Activated naive CD4-positive, alpha-beta T cell treated with anti-CD3 and anti-CD28 coated beads, Interleukin-2, amount 50 U/mL, for 16 hours (primary cell): ENCODE measurements around the gene ADARB1.
A peak's percentile ranks its signal among the peaks of the same experiment; 100 is the strongest.

Source experiments
- DNase-seq: peaks from one replicate; pipeline ENCODE4 v3.0.0-alpha.2; 2020

The ADARB1 gene

GRCh38 chr21:45097827-45098387 is 23.5 kb downstream of the ADARB1 start:
- no peak for DNase-seq

GRCh38 chr21:45098867-45099266 is 24.5 kb downstream of the ADARB1 start:
- no peak for DNase-seq

DNA sequence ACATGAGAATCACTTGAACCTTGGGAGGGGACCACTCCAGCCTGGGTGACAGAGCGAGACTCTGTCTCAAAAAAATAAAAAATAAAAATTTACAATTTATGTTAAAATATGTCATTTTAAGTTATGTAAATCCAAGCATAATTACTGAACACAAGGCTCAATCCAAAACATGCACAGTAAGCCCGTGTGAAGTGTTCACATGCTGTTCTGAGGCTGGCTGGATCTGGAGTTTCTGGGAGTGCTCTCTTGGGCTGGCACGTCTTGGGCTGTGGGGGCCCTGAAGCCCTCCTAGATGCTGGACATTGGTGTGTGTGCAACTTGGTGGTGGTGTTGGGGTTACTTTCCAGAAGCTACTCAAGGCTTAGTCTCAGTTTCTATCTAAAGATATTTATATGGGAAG is 25.2 kb downstream of the ADARB1 start:
- DNase-seq: no peak

- DNase-seq: no peak
Measured at GRCh38 chr21:45100866-45101265, 26.5 kb downstream of the ADARB1 start.

- no peak for DNase-seq
Measured at GRCh38 chr21:45102391-45102932, 28.1 kb downstream of the ADARB1 start.

GRCh38 chr21:45103971-45104520 is 29.7 kb downstream of the ADARB1 start:
- DNase-seq: no peak

DNA sequence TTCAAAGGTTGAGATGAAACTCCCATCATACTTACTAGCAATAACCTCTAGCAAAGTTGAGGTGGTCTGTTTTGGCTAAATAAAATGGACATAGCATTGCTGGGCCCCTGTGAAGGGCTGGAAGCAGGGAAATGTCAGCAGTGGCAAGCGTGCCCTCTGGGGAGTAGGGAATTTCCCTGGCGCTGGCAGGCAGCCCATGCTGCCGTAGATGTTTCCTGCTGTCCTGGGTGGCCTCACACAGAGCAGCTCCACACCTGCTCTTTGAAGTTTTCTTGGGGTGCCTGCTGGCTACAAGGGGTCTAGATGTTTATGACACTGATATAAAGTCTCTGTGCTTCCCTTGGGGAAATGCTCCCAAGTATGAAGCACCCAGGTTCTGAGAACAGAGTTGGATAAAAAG is 30.2 kb downstream of the ADARB1 start:
- DNase-seq: no peak

DNA sequence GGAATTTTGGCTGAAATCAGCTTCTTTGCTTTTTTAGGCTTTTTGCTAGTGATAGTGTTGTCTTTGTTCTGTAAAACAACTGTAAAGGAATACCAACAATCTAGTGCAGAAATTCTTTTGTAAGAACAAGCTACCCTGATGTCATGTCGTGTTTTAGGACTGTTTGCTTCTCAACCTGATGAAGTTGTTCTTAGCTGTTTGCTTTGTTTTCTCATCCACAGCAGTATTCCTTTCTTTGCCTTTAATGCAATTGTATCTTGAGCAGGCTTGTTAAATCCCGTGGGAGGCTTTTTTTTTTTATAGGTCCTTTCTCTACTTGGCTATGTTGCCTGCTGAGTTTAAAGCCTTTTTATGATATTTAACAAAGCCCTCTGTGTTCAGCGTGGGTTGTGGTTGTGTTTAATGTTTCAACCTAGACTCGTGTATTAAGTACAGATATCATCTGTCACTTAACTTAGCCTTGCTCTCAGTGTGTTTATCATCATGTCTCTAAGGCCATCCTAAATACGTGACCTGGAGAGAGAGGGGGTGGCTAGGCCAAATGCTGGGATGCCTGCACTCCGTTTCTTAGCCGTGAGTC is 31.6 kb downstream of the ADARB1 start:
- no peak for DNase-seq

DNA sequence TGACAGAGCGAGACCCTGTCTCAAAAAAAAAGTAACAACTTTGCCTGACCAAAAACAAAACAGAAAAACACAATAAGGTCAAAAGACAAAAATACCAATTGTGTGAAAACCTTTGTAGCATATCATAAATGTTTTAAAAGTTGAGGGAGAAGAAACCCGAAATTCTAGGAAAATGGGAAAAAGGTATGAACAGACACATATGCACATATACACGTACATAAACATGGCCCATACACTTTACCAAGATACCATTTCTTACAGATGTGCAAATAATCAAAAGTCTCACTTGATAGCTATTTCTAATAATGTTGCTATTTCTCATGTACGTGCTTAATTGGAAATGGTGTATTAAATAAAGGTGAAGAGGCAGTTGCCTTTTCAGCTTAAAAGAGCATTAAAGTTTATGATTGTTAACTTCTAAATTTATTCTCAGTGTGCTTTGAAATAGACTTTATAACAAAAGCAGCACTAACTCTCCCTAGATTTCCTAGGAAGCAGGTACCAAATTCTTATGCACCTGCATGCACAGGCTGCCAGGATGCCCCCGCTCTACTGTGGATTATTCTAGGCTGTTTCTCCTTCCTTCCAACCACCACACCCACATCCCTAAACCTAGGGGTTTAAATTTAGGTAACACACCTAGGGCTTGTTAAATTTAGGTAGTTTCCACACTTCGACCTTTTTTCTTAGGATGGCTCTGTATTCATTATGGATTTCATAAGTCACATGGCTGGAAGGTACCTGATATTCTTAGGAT is 33.8 kb downstream of the ADARB1 start:
- DNase-seq: no peak

- no peak for DNase-seq
Measured at GRCh38 chr21:45108808-45109781, 34.7 kb downstream of the ADARB1 start.

DNA sequence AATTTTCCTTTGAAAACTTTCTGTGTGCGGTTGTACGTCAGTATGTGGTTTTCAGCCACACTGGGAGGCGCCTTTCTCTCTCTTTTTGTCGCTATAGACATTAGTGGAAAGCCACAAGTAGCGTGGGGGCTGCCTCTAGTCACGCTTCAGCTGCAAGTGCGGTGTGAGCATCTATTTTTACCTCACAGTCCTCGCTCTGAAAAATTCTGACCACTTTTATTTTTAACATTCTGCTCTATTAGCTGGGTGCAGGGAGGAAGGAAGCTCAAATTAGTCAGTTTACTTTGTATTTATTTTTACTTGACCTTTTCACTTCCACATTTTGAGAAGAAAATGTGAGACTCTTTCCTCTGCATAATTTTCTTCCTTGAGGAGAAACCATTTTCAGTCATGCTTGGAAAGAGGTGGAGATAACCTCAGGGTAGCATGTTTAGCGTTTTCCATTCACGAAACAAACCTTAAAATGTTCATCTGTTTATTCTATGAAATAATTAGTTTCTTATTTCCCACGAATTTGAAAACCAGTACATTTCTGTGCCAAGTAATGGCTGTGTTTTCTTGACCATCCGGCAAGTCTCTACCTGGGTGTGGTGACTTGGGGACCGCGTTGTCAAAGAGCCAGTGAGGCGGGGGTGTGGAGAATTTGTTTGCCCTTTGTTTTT is 35.6 kb downstream of the ADARB1 start:
- DNase-seq: peak; percentile 29

DNA sequence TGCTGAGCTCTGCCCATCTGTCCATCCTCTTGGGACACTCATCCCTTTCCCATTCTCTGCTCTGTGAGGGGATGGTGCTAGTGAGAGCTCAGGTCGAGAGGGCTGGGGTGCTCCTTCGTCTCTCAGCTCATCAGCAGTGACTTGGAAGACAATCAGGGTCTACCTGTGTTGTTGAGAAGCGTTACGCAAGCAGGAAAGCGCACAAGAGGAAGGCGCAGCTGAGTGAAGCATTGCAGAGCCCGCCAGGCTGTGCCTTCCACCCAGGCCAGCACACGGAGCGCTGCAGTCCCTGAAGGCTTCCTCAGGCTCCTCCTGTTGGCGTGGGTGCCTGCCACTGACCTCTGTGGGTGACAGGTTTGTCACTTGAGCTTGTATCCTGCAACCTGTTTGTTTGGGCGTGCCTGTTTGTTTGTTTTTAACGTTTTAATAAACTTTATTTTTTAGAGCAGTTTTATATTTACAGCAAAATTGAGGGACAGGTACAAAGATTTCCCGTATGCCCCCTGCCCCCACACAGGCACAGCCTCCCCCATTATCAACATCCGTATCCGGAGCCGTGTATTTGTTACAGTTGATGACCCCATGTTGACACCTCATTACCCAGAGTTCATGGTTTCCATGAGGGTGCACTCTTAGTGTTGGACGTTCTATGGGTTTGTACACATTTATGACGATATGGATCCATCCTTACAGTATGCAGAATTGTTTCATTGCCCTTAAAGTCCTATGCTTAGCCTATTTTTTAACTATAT is 36.7 kb downstream of the ADARB1 start:
- DNase-seq: no peak

DNA sequence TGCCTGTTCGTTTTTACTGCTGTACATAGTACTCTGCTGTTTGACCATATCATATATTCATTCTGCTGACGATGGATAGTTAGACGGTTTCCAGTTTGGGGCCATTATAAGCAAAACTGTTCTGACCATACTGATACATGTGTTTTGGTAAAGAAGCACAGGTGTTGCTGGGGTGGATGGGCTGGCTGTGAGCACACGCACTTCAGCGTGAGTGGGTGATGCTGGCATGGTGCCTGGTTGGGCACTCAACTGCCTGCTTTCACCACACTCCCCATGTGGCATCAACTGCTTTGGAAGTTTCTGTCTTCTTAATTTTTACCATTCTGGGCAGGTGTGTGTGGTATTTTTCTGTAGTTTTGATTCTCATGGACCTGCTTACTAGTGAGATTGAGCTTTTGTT is 37.3 kb downstream of the ADARB1 start:
- no peak for DNase-seq

- DNase-seq: no peak
Measured at GRCh38 chr21:45112371-45112770, 38.0 kb downstream of the ADARB1 start.

GRCh38 chr21:45113543-45113942 is 39.2 kb downstream of the ADARB1 start:
- DNase-seq: no peak

GRCh38 chr21:45114072-45114471 is 39.7 kb downstream of the ADARB1 start:
- DNase-seq: no peak

GRCh38 chr21:45114475-45114874 is 40.1 kb downstream of the ADARB1 start:
- no peak for DNase-seq

- no peak for DNase-seq
Measured at GRCh38 chr21:45115141-45115540, 40.8 kb downstream of the ADARB1 start.

- no peak for DNase-seq
Measured at GRCh38 chr21:45116066-45116465, 41.7 kb downstream of the ADARB1 start.

GRCh38 chr21:45117314-45117713 is 42.9 kb downstream of the ADARB1 start:
- no peak for DNase-seq

GRCh38 chr21:45118099-45118498 is 43.7 kb downstream of the ADARB1 start:
- no peak for DNase-seq
